Lower leg skin (tissue), 4 donors: ENCODE measurements around the gene TGFBRAP1. TPM values are rescaled to one million over a fixed set of nuclear protein-coding genes. Genes with fewer than 3 reads are reported as not detected.

Experiments
- DNase-seq, 2 donors: peaks; one replicate each; pipeline ENCODE4 v3.0.0-alpha.2; 2019; ENCODE audit warnings: low spot score in 2 of 2
- H3K4me3 ChIP-seq: fragments of 200-600 bp; sonication (generic); 2 replicates; pipeline ENCODE4 v1.5.1; 2017; ENCODE audit warnings: mild to moderate bottlenecking, low read depth; ENCODE audit not compliant: poor library complexity, severe bottlenecking
- CTCF ChIP-seq, 3 donors: fragments of 450-650 bp; IDR thresholded peaks; one replicate each; pipeline ENCODE4 v1.5.1; 2016; ENCODE audit warnings: antibody characterized with exemption in 3 of 3, mild to moderate bottlenecking in 3 of 3, moderate library complexity in 2 of 3
- POLR2A ChIP-seq, 2 donors: fragments of 450-650 bp; IDR thresholded peaks; one replicate each; pipeline ENCODE4 v1.6.1; 2016 to 2017; ENCODE audit warnings: antibody characterized with exemption in 2 of 2, mild to moderate bottlenecking in 1 of 2, moderate library complexity in 1 of 2
- WGBS, 2 donors: methylation state at CpG; one replicate each; pipeline ENCODE4 v1.1.5; 2018; 5-methylcytosine and 5-hydroxymethylcytosine counted together
- intact Hi-C: fragments of 100-400 bp; cut with DNase I; formaldehyde crosslinking; loops from one replicate; pipeline ENCODE4 v1.15.0; 2023; ENCODE audit warnings: low total_unique reads
- total RNA-seq, 4 donors: library from RNA; depleted of rRNA; stranded (reverse); fragments of >200 nt; gene quantifications; one replicate each; pipeline ENCODE4 v1.1.0, GENCODE V29; 2016

Gene TGFBRAP1
- total RNA-seq, 4 donors from 2014 or later: 30.2 to 35.2 (median 34.4) TPM

GRCh38 chr2:105288133-105288532, 41.4 kb downstream of the TGFBRAP1 start:
- TF ChIP-seq POLR2A (IDR thresholded peaks at IDR 0.05): no peak
- TF ChIP-seq CTCF (IDR thresholded peaks at IDR 0.05): no peak
- peak in 1 of 2 donors; percentile 39 for DNase-seq
- H3K4me3 ChIP-seq: no peak overlapping the region
- intact Hi-C loops: no loop called here
- WGBS, 2 donors: 92 to 94% methylated on average over 7 of the region's 7 CpGs

GRCh38 chr2:105287692-105288091, 41.8 kb downstream of the TGFBRAP1 start:
- WGBS, 2 donors: 62 to 63% methylated on average over 5 of the region's 5 CpGs
- no peak overlapping the region for H3K4me3 ChIP-seq
- intact Hi-C loops: no loop called here
- DNase-seq: peak in 1 of 2 donors; percentile 75
- TF ChIP-seq CTCF (IDR thresholded peaks at IDR 0.05) (no peak), POLR2A (IDR thresholded peaks at IDR 0.05) (no peak)

- peak in 1 of 2 donors; percentile 42 for DNase-seq
- intact Hi-C loops: no loop called here
- no peak overlapping the region for H3K4me3 ChIP-seq
- TF ChIP-seq CTCF (IDR thresholded peaks at IDR 0.05) (no peak), POLR2A (IDR thresholded peaks at IDR 0.05) (no peak)
- 96 to 97% methylated on average over 4 of the region's 4 CpGs for WGBS, 2 donors
These were observed 46.0 kb downstream of the TGFBRAP1 start for GRCh38 chr2:105283532-105283931.

GRCh38 chr2:105280281-105280680, 49.3 kb downstream of the TGFBRAP1 start:
- intact Hi-C loops: no loop called here
- 92% methylated on average over 10 of the region's 10 CpGs for WGBS, 2 donors
- no peak overlapping the region for H3K4me3 ChIP-seq
- DNase-seq: peak in 1 of 2 donors; percentile 69
- TF ChIP-seq CTCF (IDR thresholded peaks at IDR 0.05) (no peak), POLR2A (IDR thresholded peaks at IDR 0.05) (no peak)

- intact Hi-C loops: no loop called here
These were observed 50.4 kb downstream of the TGFBRAP1 start for GRCh38 chr2:105279126-105279525.

More at GRCh38 chr2:105279126-105279525, 50.4 kb downstream of the TGFBRAP1 start:
- peak in 1 of 2 donors; percentile 39 for DNase-seq
- 89 to 100% methylated on average over 1 of the region's 1 CpG for WGBS, 2 donors
- no peak for TF ChIP-seq POLR2A (IDR thresholded peaks at IDR 0.05)
- no peak for TF ChIP-seq CTCF (IDR thresholded peaks at IDR 0.05)
- no peak overlapping the region for H3K4me3 ChIP-seq
